H54 (cell line): ENCODE data around the gene HIBADH.
"Not testable (repeated sequence)": the region's sequence is repeated elsewhere in the genome, so short reads cannot be mapped to it uniquely, and the experiment has no call there.

ENCODE experiments used
- DNase-seq: peaks from one replicate; pipeline ENCODE4 v3.0.0; 2011; ENCODE audit warnings: low spot score, mixed read lengths; ENCODE audit not compliant: insufficient read length
- FAIRE-seq: peaks from 3 replicates; lab custom pipeline; 2011; peaks lifted over from hg19 to GRCh38; lab: Jason Lieb, UNC
- POLR2A ChIP-seq: IDR thresholded peaks from 2 replicates; pipeline ENCODE4 v1.6.1; 2011; ENCODE audit warnings: low read depth, mild to moderate bottlenecking, low read length

Gene HIBADH

DNA sequence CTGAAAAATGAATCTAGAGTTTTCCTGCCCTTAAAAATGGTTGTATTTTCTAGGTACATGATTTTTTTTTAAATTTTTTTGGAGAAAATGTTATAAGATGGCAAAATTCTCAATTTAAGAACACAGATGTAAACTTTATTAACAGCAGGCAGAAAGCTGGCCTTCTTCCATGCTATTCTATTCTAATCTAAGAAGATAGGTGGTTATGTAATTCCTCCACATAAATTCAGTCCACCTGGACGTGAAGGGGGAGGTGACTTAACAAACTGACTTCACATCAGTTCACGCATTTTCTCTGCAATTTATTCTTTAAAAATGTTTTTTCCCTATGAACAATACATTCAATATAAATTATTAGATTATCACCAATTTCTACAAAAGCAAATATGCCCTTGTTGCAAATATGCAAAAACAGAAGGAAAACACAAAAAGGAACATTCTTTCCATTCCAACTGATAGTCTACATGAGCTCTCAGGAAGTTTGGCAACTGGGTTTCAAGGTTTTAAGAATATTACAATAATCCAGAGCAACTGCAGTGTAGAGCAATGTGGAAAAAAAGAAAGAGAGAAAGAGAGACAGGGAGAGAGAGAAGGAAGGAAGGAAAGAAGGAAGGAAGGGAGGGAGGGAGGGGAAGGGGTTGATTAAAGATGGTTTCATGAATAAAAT is 76.8 kb downstream of the HIBADH start:
- no peak for DNase-seq
- no peak for FAIRE-seq
- no peak for TF ChIP-seq POLR2A

DNA sequence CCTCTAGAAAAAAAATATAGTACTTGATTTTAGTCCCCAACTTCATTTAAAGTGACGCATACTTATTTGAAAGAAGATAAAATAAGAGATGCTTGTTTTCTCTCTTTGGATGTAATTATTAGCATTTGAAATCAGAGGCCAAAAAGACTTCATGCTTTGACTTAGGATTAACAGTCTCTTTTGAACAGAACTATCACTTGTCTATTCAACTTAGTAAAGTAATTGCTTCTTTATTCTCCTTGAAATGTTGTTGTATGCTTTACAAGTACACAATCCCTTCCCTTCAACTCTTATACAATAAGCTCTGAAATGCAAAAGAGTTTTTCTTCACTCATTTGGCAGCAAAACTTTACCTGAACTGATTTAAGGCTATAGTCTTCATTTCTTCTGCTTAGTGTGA is 80.8 kb downstream of the HIBADH start:
- FAIRE-seq (peak; percentile 82), DNase-seq (no peak)
- TF ChIP-seq POLR2A: no peak

DNA sequence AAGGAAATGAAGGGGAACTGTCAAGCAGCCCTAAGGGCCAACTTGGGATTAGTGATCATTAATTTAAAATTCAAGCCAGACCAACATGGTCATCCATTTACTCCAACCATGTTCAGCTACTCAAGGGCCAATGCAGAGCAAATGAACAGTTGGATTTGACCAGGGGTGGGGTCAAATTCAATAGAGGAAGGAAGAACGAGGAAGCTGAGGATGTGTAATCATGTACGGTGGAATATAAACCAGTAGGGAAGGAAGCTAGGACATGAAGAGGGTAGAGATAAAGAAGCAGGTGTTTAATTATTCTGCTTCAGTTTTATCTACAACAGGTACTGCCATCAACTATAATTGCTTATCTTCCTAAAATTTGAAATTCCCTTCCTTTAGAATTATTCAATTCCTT is 81.6 kb downstream of the HIBADH start:
- peak; percentile 66 for FAIRE-seq
- no peak for TF ChIP-seq POLR2A
- DNase-seq: no peak

DNA sequence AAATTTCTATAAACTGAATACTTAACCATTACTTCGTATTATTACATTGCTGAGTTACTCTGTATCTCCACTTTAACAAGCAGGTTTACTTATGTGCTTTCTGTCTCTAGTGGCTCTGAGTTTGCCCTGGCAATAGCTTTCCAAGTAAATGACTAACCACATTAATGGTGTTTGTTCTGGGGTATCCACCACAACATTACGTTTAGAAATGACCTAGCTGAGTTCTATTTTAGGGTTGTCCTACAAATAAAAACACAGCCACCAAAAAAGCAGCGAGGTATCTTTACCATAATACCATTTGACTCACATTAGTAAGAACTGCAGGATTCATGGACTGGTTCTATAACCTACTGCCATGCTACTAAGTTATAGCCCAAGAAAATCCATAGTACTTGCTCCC is 83.1 kb downstream of the HIBADH start:
- DNase-seq (no peak), FAIRE-seq (peak; percentile 97)
- TF ChIP-seq POLR2A: no peak

DNA sequence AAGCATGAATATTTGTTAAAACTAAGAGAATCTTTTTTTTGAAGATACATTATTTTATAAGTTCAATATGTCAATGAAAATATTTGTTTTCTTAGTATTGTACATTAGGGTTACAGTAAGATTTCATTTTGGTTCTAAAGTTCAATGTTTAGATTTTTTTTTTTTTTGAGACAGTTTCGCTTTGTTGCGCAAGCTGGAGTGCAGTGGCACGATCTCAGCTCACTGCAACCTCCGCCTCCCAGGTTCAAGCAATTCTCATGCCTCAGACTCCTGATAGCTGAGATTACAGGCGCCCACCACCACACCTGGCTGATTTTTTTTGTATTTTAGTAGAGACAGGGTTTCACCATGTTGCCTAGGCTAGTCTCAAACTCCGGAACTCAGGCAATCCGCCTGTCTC is 84.5 kb downstream of the HIBADH start:
- peak; percentile 6 for FAIRE-seq
- DNase-seq: not testable (repeated sequence)

DNA sequence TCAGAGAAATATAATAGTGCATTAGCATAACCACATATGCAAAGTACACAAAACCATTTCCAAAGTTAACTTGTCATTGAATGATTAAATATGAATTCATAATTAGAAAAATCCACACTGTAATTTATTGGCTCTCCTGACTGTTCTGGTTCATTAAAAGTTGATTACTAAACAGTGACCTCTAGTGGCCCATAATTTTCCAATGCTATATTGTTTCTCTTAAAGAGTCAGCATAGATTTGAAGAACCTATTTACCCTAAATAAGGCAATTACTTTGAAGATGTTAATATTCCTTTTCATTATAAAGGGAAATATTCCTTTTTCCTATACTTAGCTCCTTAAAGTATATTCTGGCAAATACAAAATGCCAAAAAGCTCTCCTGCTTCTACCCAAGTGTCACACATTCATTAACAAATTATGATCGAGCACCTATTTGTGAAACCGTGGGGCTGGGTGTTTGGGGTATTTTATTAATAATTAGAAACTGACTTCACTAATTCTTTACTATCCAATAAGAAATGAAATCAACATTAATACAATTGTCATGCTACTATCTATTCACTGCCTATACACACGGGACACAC is 86.2 kb downstream of the HIBADH start:
- FAIRE-seq (peak; percentile 93), DNase-seq (peak; percentile 17)
- no peak for TF ChIP-seq POLR2A

DNA sequence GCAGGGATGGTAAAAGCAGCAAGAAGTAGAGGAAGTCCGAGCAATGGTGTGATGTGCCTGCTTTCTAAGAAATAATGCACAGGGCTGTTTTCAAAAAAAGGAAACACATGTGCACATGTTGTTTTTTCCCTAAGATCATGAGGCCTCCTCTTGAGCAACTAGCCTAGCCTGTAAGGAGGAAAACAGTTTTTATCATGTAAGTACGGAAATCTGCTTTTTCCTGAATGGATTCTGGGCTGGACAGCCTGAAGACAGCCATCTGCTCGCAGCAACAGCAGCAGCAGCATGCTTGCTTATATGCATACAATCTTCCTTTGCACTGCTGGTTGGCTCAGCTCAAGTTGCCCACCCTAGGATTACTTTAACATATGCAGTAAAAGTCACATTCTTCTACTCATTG is 87.1 kb downstream of the HIBADH start:
- FAIRE-seq: peak; percentile 86
- no peak for DNase-seq
- TF ChIP-seq POLR2A: no peak

DNA sequence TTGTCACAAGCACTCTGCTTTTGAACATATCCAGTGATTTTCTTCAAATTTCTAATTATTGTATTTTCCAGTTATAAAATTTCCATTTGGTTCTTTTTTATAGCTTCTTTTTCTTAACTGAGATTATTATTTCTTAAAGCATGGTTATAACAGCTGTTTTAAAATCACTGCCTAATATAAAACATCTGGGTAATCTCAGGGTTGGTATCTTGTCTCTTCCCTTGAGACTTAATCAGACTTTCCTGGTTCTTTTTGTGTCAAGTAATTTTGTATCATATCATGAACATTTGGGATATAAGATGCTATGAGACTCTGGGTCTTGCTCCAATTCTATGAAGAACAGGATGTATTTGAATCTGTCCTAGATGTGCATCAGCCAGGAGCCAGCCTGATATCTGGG is 93.6 kb downstream of the HIBADH start:
- no peak for TF ChIP-seq POLR2A
- DNase-seq (no peak), FAIRE-seq (peak; percentile 79)

DNA sequence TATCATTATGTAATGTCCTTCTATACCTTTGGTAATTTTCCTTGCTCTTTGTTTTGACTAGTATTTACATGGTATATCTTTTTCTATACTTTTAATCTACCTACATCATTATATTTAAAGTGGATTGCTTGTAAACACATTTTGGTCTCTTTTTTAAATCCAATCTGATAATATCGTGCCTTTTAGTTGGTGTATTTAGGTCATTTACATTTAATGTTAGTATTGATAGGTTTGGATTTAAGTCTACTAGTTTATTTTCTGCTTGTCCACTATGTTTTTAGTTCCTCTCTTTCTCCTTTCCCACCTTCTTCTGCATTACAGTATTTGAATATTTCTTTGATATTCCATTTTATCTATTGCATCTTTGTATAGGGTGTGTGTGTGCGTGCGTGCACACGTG is 95.4 kb downstream of the HIBADH start:
- no peak for TF ChIP-seq POLR2A
- DNase-seq: no peak
- peak; percentile 75 for FAIRE-seq

DNA sequence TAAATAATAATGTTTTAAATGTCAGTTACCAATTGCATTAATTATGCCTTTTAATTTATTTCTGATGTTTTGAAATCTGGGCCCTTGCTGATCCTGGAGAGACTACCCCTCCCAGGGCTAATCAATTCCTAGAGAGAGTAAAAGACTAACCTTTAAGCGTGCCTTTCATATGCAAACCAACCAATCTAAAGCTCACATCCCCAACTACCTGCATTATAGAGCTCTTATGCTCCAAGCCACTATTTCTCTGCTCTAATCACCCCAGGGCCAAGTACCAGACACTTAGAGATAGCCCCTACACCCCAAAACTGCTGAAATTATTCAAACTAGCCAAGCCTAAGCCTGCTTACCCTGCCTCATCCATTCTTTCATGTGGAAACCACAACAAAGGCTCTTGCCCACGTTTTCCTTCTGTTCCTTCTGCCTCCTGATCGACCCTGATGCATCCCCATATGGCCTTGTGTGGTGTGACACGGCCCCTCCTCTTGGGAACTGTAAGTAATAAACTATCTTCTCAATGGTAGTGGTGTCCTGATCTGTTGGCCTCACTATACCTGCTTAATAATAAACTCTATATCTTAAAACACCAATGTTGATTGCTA is 97.7 kb downstream of the HIBADH start:
- no peak for DNase-seq
- no peak for TF ChIP-seq POLR2A
- peak; percentile 43 for FAIRE-seq

DNA sequence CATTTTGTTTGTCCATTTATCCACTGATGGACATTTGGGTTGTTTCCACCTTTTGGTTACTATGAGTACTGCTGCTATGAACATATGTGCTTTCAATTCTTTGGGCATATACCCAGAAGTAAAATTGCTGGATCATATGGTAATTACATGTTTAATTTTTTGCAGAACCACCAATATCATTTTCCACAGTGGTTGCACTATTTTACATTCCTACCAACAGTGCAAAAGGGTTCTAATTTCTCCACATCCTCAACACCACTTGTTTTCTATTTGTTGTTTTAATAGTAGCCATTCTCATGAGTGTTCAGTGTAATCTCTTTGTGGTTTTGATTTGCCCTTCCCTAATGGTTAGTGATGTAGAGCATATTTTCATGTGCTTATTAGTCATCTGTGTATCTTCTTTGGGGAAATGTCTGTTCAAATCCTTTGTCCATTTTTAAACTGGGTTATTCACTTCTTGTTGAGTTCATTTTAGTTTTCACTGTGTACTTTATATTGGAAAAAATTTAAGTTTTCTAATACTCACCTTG is 101.9 kb downstream of the HIBADH start:
- no peak for DNase-seq
- no peak for TF ChIP-seq POLR2A

DNA sequence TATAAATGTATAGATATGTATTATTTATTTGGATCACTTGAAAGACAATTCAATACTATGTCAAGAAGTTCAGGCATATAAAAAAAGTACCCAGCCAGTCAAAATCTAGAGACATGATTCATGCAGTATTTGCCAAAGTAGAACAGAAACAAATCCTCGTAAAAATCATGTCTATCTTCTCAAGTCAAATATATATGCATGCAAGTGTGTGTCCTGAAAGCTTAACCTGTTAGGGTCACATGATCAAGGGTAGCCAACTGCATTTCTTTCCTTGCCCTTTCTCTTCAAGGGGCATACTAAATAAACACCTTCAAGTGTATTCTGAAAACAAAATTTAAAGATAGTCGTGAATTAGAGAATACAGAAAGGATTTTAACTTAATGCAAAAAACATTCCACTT is 107.0 kb downstream of the HIBADH start:
- no peak for TF ChIP-seq POLR2A
- FAIRE-seq: no peak
- DNase-seq: no peak

More for the DNA sequence above, 101.9 kb downstream of the HIBADH start:
- FAIRE-seq: peak; percentile 98

DNA sequence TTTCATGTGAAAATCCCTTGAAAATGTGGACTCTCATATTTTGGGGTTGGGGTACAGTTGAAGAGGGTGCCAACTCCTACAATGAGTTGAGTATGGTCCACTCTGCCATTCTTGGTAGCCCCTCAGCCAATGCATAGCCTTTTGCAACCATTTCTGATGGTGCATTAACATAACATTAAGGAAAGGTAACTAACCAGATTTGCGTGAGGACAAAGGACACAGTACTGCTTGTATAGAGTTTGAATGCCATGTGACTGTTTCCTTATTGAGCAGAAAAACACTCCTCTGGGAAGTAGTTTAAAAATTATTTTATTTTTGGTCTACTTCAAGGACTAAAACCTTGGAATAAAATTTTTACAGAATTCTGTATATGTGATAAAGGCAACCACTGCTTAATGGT is 107.9 kb downstream of the HIBADH start:
- no peak for DNase-seq
- no peak for FAIRE-seq
- TF ChIP-seq POLR2A: no peak

DNA sequence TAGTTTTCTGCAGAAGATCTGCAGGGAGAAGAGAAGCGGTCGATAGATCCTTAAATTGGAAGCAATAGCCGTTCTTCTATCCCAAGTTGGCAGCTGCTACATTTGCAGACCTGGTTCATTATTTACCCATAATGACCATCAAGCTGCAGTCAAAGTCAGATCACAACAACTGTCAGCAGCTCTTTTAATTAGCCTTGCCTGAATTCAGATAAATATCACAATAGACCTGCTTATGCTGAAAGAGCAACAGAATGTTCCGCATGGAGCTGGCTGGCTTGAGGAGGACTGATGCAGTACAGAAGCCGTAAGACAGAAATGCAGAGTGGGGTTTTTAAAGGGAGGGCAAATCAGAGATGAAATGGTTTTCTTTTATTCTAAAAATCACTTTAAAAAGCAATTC is 109.4 kb downstream of the HIBADH start:
- FAIRE-seq (peak; percentile 20), DNase-seq (no peak)
- no peak for TF ChIP-seq POLR2A
